ENCODE results near the gene PPP1R7. TPM values are rescaled to one million over a fixed set of nuclear protein-coding genes. Genes with fewer than 3 reads are reported as not detected.
A peak's percentile ranks its signal among the peaks of the same experiment; 100 is the strongest.

The PPP1R7 gene
- total RNA-seq, 1 donor from 2014 or later: 43.1 TPM

DNA sequence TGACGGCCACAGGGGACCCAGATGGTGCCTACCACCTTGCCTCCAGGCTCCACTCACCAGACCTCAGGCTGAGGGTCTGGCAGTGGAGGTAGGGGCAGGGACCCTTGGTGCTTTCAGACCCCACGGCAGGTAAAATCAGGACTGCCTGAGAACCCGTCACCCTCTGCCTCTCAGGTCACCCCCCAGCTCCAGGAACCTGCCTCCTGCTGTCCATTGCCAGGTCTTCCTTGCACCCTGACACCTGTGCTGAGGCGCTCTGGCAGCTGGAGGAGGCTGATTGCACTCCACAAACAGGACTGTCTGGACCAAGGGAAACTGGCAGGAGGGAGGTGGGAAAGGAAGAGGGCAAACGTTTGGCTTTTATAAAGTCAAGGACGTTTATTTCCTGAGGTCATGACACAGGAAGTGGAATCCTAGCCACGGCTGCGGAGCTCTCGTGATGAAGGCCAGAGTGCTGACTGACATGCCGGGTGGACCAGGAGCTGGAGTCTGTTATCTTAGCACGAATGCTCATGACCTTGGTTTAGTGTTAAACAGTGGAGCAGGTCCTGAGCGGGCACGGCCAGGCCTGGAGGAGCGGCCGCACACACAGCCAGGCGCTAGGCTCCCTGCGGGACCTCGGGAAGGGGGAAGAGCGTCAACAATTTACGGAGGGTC, 78.7 kb downstream of the PPP1R7 start:
- peaks cover 52% of the 10 kb centered on the region for H3K36me3 Mint-ChIP-seq (ENCODE audit: low read depth)
- peak; percentile 72 for DNase-seq (ENCODE audit: low spot score)
- no peak overlapping the region for H3K4me3 Mint-ChIP-seq (ENCODE audit: unreplicated experiment)
- TF ChIP-seq, protein P1, sequence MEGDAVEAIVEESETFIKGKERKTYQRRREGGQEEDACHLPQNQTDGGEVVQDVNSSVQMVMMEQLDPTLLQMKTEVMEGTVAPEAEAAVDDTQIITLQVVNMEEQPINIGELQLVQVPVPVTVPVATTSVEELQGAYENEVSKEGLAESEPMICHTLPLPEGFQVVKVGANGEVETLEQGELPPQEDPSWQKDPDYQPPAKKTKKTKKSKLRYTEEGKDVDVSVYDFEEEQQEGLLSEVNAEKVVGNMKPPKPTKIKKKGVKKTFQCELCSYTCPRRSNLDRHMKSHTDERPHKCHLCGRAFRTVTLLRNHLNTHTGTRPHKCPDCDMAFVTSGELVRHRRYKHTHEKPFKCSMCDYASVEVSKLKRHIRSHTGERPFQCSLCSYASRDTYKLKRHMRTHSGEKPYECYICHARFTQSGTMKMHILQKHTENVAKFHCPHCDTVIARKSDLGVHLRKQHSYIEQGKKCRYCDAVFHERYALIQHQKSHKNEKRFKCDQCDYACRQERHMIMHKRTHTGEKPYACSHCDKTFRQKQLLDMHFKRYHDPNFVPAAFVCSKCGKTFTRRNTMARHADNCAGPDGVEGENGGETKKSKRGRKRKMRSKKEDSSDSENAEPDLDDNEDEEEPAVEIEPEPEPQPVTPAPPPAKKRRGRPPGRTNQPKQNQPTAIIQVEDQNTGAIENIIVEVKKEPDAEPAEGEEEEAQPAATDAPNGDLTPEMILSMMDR (IDR thresholded peaks at IDR 0.05): no peak
- no peaks in the 10 kb centered on the region for H3K9me3 Mint-ChIP-seq (ENCODE audit: low read depth)
- H3K27ac Mint-ChIP-seq (ENCODE audit: unreplicated experiment): peak overlapping the region; percentile 36
- H3K27me3 Mint-ChIP-seq (ENCODE audit: low read depth): no peaks in the 10 kb centered on the region
- H3K4me1 Mint-ChIP-seq (ENCODE audit: low read depth): peaks cover 15% of the 10 kb centered on the region

GRCh38 chr2:241229563-241230401, 79.5 kb downstream of the PPP1R7 start:
- Mint-ChIP-seq H3K27ac (ENCODE audit: unreplicated experiment) (peak overlapping the region; percentile 8), H3K27me3 (ENCODE audit: low read depth) (no peaks in the 10 kb centered on the region), H3K36me3 (ENCODE audit: low read depth) (peaks cover 58% of the 10 kb centered on the region), H3K9me3 (ENCODE audit: low read depth) (no peaks in the 10 kb centered on the region), H3K4me1 (ENCODE audit: low read depth) (peaks cover 7% of the 10 kb centered on the region), H3K4me3 (ENCODE audit: unreplicated experiment) (no peak overlapping the region)
- TF ChIP-seq, protein P1 (IDR thresholded peaks at IDR 0.05): no peak
- peak; percentile 91 for DNase-seq (ENCODE audit: low spot score)

- peaks cover 63% of the 10 kb centered on the region for H3K36me3 Mint-ChIP-seq (ENCODE audit: low read depth)
- no peaks in the 10 kb centered on the region for H3K9me3 Mint-ChIP-seq (ENCODE audit: low read depth)
- peak; percentile 77 for DNase-seq (ENCODE audit: low spot score)
- H3K27me3 Mint-ChIP-seq (ENCODE audit: low read depth): no peaks in the 10 kb centered on the region
- no peak overlapping the region for H3K27ac Mint-ChIP-seq (ENCODE audit: unreplicated experiment)
- peaks cover 2% of the 10 kb centered on the region for H3K4me1 Mint-ChIP-seq (ENCODE audit: low read depth)
- no peak overlapping the region for H3K4me3 Mint-ChIP-seq (ENCODE audit: unreplicated experiment)
- TF ChIP-seq, protein P1 (IDR thresholded peaks at IDR 0.05): no peak
Observed at GRCh38 chr2:241230435-241230834, 80.2 kb downstream of the PPP1R7 start.

DNA sequence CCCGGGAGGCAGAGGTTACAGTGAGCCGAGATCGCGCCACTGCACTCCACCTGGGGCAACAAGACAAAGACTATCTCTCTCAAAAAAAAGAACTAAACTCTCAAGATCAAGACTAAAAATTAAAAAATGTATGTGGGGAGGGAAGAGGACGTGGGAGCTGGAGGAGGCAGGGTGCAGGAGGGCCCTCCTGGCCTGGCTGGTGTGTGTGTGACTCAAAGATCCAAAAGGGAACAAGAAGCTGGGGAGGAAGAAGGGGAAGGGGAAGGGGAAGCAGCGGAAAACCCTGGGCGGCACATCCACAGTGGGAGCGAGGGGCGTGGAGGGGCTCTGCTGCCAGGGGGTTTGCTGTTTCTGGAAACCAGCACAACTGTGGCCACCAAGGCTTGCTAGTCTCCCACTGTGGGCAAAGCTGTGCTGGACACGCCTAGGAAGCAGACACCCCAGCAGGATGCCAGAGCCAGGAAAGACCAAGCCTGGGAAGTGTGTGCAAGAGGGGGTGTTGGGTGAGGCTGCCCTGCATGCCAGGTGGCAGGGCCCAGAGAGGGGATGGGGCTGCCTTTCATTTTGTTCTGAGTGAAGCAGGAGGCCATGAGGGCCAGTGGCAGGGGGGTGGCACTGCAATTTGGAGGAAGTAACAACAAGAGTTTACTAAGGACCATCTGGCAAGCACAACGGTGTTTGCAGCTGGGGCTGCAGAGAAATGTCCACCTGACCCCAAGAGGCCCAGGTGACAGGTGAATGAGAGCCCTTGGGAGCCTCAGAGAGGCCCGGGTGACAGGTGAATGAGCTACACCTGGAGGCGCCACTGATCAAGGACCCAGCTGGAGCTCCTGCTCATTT, 82.7 kb downstream of the PPP1R7 start:
- no peaks in the 10 kb centered on the region for H3K27me3 Mint-ChIP-seq (ENCODE audit: low read depth)
- peaks cover 64% of the 10 kb centered on the region for H3K36me3 Mint-ChIP-seq (ENCODE audit: low read depth)
- no peaks in the 10 kb centered on the region for H3K4me1 Mint-ChIP-seq (ENCODE audit: low read depth)
- peak overlapping the region; percentile 74 for H3K27ac Mint-ChIP-seq (ENCODE audit: unreplicated experiment)
- H3K9me3 Mint-ChIP-seq (ENCODE audit: low read depth): no peaks in the 10 kb centered on the region
- peak; percentile 53 for DNase-seq (ENCODE audit: low spot score)
- no peak overlapping the region for H3K4me3 Mint-ChIP-seq (ENCODE audit: unreplicated experiment)
- TF ChIP-seq, protein P1 (IDR thresholded peaks at IDR 0.05): no peak

Other genes with a start within 250 kb of the PPP1R7 start
- not detected in 3 replicates for gene CROCC2, start 244.1 kb upstream of the PPP1R7 start, total RNA-seq
- gene SNED1, start 151.8 kb upstream of the PPP1R7 start, total RNA-seq: 1.6 to 2.9 TPM (median 1.9 TPM) in 3 replicates
- gene MTERF4, start 48.2 kb upstream of the PPP1R7 start, total RNA-seq: 21.5 to 34.1 TPM (median 22.6 TPM) in 3 replicates
- gene PASK, start 995 bp upstream of the PPP1R7 start, total RNA-seq: 4.4 to 13.8 TPM (median 4.5 TPM) in 3 replicates
- gene ANO7, start 38.2 kb downstream of the PPP1R7 start, total RNA-seq: 0.48 to 2.2 TPM (median 1.5 TPM) in 3 replicates
- gene HDLBP, start 165.2 kb downstream of the PPP1R7 start, total RNA-seq: 979 to 1,131 TPM (median 989 TPM) in 3 replicates
- gene SEPTIN2, start 165.5 kb downstream of the PPP1R7 start, total RNA-seq: 447 to 542 TPM (median 465 TPM) in 3 replicates
- gene FARP2, start 205.8 kb downstream of the PPP1R7 start, total RNA-seq: 54.0 to 57.1 TPM (median 56.0 TPM) in 3 replicates